COLO668 (cell line): ENCODE results near the gene ATP6V0B.

Experiments
- DNase-seq: peaks from one replicate; lab custom pipeline; 2025; ENCODE audit not compliant: unreplicated experiment; lab: John Stamatoyannopoulos, UW

ATP6V0B gene

DNA sequence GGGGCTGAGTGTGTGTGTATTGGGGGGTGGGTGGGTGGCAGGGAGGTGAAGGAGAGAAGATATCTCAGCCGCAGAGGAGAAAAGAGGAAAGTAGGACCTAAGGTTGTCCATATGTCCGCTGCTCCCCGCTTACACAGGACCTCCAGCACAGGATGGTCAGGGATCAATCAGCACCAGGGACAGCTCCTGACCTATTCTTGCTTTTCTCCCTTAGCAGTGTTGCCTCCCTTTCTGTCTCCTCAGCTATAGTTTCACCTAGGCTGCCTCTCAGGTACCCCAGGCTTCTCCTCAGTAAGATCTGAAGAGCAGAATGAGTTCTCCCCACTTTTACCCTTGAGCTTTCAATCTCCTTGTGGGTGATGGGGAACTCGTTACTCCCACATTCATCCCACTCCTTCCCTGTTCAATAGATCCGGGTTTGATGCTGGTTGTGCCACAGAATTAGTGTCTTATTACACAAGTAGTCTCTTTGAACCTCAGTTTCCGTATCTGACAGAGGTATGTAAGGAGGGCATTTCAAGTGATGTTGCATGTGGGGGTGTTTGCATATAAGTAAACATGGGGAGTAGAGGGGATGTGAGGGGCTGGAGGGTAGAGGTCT, 6.3 kb upstream of the ATP6V0B start:
- DNase-seq: no peak

DNA sequence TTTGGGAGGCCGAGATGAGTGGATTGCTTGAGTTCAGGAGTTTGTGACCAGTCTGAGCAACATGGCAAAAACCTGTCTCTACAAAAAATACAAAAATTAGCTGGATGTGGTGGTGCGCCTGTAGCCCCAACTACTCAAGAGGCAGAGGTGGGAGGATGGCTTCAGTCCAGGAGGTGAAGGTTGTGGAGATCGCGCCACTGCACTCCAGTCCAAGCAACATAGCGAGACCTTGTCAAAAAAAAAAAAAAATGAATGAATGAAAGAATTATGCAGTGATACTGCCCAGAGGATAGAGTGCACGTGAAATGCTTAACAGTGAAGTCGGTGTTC, 5.4 kb upstream of the ATP6V0B start:
- DNase-seq: no peak

GRCh38 chr1:43969746-43970466, 4.9 kb upstream of the ATP6V0B start, which contains the start of gene DPH2:
DPH2 (plus strand) TSS chr1:43970010; CDS start chr1:43970176, 166 bp downstream.
- peak; percentile 99 for DNase-seq

DNA sequence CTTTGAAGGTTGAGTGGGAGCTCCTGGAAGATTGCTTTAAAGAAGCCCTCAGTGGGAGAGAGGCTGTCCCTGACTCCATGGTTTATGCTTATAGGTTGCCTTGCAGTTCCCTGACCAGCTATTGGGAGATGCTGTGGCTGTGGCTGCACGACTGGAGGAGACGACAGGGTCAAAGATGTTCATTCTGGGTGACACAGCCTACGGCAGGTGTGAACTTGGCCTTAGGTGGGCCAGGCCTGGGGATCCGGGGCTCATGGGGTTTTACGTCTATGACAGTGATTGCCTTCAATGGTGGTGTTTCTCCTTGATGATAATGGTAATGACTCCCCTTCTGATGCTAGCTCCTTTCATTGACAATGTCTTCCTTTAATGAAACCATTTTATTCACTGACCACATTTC, 4.3 kb upstream of the ATP6V0B start:
- no peak for DNase-seq

DNA sequence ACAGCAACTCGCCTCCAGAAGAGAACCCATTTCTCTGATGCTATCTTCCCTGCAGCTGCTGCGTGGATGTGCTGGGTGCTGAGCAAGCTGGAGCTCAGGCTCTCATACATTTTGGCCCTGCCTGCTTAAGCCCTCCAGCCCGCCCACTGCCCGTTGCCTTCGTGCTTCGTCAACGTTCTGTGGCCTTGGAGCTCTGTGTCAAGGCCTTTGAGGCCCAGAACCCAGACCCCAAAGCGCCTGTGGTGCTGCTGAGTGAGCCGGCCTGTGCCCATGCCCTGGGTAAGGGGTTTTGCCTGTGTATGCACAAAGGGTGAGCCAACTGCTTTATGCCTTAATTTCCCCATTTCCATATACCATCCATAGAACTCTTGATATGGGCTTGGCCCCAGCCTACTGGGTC, 3.8 kb upstream of the ATP6V0B start:
- DNase-seq: no peak

DNA sequence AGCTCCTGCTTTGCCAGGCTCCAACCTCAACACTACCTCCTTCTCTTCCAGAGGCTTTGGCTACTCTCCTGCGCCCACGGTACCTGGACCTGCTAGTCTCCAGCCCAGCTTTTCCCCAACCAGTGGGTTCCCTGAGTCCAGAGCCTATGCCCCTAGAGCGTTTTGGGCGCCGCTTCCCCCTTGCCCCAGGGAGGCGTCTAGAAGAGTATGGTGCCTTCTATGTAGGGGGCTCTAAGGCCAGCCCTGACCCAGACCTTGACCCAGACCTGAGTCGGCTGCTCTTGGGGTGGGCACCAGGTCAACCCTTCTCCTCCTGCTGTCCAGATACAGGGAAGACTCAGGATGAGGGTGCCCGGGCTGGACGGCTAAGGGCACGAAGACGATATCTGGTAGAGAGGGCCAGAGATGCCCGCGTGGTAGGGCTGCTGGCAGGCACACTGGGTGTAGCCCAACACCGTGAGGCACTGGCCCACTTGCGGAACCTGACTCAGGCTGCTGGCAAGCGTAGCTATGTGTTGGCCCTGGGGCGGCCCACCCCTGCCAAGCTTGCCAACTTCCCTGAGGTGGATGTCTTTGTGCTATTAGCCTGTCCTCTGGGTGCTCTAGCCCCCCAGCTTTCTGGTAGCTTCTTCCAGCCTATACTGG, 3.3 kb upstream of the ATP6V0B start:
- no peak for DNase-seq

DNA sequence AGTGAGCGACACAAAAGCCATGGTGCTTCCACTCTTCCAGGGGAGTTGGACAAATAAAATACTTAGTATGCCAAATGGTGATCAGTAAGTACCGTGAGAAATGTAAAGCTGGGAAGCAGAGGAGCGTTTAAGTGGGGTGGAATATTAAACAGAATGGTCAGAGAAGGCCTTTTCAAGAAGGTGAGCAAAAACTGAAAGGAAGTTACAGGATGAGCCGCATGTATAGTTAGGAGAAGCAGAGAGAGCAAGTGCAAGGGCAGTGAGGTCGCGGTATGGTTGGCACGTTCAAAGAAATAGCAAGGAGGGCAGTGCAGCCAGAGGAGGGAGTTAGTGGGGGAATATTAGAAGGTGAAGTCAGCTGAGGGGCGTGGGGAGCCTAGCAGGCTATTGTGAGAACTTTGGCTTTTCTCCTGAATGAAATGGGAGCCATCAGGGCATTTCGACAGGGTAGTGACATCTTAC, 748 bp upstream of the ATP6V0B start:
- no peak for DNase-seq

DNA sequence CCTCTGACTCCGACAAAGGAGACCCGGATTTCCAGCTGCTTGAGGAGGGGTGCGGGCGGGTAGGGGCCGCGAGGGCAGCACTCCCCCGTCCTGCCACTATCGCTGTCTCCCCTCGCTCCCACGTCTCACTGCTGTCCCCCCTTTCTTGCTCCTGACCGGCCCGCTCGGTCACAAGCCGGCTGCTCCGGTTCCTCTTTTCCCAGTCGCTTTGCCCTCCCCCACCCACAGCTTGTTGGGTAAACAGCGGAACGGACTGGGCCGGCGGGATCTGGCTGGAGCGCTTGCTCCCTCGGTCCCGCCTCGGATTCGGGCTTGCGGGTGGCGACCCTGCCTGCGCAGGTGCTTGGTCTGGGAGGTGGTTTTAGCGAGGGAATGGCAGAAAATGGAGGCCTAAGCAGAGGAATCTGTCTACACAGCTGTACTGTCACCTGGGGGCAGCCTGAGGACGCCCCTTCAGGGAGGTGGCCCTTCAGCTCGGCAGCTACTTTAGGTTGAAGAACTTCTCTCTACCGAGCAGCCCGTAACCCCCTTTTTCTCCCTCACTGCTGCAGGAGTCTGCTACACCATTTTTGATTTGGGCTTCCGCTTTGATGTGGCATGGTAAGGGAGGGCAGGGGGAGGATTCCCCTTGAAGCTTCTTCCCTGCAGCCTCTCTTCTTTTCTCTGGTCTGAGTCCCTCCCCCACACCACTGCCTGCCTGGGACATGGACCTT, 645 bp downstream of the ATP6V0B start:
- DNase-seq: peak; percentile 77

DNA sequence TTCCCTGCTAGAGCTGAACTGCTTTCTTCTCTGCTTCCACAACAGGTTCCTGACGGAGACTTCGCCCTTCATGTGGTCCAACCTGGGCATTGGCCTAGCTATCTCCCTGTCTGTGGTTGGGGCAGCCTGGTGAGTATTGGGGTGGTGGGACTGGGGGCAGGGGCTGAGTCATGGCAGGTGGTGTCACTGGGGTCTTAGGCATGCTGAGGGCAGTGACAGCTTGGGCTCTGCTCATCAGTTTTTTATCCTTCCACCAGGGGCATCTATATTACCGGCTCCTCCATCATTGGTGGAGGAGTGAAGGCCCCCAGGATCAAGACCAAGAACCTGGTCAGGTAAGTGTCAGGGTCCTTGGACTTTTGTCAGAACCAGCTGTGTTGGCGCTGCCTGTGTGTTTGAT, 1.3 kb downstream of the ATP6V0B start:
- no peak for DNase-seq

- DNase-seq: no peak
Measured at GRCh38 chr1:43976890-43977289, 2.1 kb downstream of the ATP6V0B start.

- DNase-seq: no peak
Measured at GRCh38 chr1:43977376-43978263, 2.9 kb downstream of the ATP6V0B start.

DNA sequence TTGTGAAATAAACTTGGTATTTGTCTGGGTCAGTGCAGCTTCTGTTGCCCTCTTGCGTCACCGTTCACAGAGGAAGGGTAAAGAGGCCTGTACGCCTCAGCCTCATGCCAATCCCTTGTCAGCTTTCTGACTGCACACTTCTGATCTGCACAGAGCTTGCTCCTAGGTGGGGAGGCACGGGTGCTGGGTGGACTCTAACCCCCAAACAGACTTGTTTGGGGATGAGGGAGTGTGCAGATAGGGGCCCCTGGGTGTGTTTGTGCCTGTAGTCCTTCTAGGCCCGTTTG, 3.4 kb downstream of the ATP6V0B start:
- no peak for DNase-seq

DNA sequence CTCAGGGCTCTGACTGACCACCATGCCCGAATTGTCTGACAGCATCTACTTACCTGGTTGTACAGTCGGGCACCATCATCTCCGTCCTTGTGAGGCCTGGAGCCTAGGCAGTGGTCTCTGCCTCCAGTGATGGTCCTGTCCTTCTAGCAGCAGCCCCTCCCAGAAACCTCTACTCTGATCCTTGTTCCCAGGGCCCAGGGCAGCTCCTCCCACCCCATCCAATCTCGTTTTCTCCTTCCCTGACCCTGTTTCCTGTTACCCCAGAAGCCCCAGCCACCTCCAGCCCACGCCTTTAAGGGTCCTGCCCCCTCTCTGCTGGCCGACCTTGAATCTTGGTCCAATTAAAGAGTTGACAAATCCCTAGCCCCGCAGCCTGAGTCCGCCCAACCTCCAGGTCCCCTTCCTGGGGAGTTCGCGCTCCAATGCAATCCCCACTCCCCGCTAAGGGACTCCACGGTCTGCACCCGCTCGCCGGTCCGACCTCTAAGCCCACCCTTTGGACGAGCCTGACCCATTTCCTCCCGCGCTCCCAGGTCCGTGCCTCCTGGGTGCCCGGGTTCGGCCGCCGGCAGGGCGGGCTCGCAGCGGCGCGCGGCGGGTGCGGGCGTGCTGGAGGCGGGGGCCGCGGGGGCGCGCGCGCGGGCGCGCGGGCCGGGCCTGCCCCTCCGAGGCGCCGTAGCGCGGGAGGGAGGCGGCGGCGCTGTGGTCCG, 3.9 kb downstream of the ATP6V0B start, which contains the start of gene B4GALT2:
TSS of gene B4GALT2 (plus strand) at position 660 of the 710 bp plus-strand sequence. CDS start 1,951 bp downstream, outside the sequence.
- peak; percentile 93 for DNase-seq

GRCh38 chr1:43979261-43979527, 4.4 kb downstream of the ATP6V0B start:
- DNase-seq: no peak

DNA sequence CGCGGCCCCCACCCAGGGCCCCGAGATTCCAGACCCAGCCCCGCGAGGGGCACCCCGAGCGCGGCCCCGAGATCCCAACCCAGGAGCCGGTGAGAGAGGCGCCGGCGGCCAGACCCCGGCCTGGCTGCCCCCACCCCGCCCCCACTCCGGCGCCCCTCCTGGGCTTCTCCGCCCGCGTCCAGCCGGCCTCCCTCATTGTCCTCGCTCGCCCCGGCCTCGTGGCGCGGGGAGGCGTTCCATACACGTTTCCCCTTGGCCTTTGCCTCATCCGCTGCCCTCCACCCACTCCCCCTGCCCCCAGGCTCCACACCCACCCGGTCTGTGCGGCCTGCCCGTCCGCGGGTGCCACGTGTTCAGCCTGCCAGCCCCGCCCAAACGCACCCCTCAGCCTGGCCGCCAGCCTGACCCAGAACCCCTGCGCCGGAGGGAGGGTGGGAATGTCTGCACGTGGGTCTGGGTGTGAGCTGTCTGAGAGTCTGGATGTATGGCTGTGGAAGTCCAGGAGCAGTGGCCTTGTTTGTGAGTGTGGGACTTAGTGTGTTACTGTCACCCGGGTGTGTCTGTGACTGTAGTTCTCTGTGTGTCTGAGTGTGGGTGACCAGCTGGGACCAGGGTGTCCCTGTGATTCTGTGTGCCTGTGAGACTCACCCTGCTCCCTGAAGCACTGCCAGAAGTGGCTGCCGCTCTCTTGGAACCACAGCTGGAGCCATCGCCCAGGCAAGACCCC, 4.9 kb downstream of the ATP6V0B start:
- DNase-seq: peak; percentile 76

DNA sequence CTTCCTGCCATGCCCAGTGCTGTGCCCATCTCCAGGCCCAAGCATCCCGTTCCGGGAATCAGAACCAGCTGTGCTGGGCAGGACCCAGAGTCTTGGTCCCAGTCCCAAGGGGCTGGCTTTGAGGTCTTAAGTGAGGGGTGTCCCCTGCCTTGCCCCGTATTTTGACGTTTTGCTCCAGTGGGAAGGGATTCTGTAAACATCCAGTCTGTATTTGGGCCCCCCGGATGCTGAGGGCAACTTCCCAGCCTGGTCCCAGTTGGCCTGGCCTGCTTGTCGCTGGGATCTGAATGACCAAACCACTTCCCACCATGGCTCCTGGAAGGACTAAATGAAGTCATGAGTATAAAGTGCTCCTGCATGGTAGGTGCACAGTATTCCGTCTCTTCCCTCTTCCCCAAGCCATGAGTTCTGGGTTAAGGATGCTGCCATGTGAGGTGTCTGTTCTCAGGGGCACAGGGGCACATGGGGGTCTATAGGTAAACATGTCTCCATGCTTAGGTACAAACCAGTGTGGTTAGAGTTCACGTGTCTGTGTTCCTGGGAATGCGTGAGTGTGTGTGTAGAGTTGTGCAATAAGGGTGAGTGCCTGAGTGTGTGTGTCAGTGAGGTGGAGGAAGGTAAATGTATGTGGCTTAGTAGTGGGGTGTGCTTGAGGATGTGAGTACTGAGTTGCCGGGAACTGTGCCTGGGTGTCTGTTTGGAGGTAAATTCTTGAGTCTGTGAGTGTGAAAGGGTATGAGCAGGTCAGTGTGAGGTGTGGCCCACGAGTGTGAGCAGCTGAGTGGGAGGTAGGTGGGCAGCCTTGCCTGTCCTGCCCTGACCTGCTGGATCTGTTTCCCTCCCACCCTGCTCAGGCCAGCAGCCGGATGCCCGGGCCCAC, 5.7 kb downstream of the ATP6V0B start:
- peak; percentile 59 for DNase-seq

- DNase-seq: peak; percentile 90
Measured at GRCh38 chr1:43981135-43981491, 6.4 kb downstream of the ATP6V0B start.

GRCh38 chr1:43981636-43982035, 6.9 kb downstream of the ATP6V0B start:
- no peak for DNase-seq

DNA sequence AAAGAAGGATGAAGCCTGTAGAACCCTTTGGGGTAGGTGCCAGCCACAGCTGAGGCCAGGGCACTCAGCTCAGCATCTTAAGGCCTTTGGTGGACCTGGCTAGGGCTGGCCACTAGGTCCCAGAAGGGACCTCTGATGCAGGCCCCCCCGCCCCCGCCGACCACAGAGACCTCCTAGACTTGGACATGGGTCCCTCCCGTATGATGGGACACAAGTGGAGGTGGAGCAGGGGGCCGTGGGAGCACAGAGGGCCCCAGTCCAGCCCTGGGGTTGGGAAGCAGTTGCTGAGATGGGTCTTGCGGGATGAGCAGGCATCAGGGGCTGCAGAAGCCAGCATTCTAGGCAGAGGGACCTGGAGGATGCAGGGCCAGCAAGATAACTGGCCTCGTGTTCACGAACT, 7.5 kb downstream of the ATP6V0B start:
- DNase-seq: no peak
